Keratinocyte (primary cell): ENCODE data around the gene SDCCAG8. TPM values are rescaled to one million over a fixed set of nuclear protein-coding genes. Genes with fewer than 3 reads are reported as not detected.

ENCODE experiments used
- DNase-seq: peaks from one replicate; pipeline ENCODE4 v3.0.0-alpha.2; 2011; ENCODE audit warnings: low read depth, missing footprints, low spot score
- FAIRE-seq: peaks from 2 replicates; lab custom pipeline; 2011; peaks lifted over from hg19 to GRCh38; lab: Jason Lieb, UNC
- H2AFZ ChIP-seq: 2 replicates; pipeline ENCODE4 v1.6.0; 2012; ENCODE audit warnings: low read length, control low read depth, inconsistent platforms; ENCODE audit not compliant: control insufficient read depth
- H3K27ac ChIP-seq: 2 replicates; pipeline ENCODE4 v1.5.1; 2011; ENCODE audit warnings: low read length; ENCODE audit not compliant: control insufficient read depth, insufficient read depth
- H3K27me3 ChIP-seq: 3 replicates; pipeline ENCODE4 v1.6.0; 2011; ENCODE audit warnings: low read length; ENCODE audit not compliant: control insufficient read depth, insufficient read depth; ENCODE audit errors: extremely low read depth
- H3K36me3 ChIP-seq, 2 experiments: 2 replicates in 1 of 2; 3 replicates in 1 of 2; pipeline ENCODE4 v1.5.1; 2011; ENCODE audit warnings: low read length in 2 of 2, mild to moderate bottlenecking in 1 of 2; ENCODE audit not compliant: control insufficient read depth in 2 of 2, insufficient read depth in 2 of 2; ENCODE audit errors: extremely low read depth in 1 of 2
- H3K4me1 ChIP-seq: 3 replicates; pipeline ENCODE4 v1.5.1; 2011; ENCODE audit warnings: low read length; ENCODE audit not compliant: control insufficient read depth, insufficient read depth; ENCODE audit errors: extremely low read depth
- H3K4me2 ChIP-seq: 3 replicates; pipeline ENCODE4 v1.6.0; 2011; ENCODE audit warnings: low read depth, low read length; ENCODE audit not compliant: control insufficient read depth, insufficient read depth; ENCODE audit errors: extremely low read depth
- H3K4me3 ChIP-seq, 3 experiments: fragments of 200-600 bp in 1 of 3; sonication (generic) in 1 of 3; 2 replicates in 2 of 3; 3 replicates in 1 of 3; pipeline ENCODE4 v1.5.1; 2011 to 2016; ENCODE audit warnings: low read length in 3 of 3, mild to moderate bottlenecking in 3 of 3, control low read depth in 2 of 3, inconsistent platforms in 1 of 3, low read depth in 1 of 3, mixed read lengths in 1 of 3, mixed run types in 1 of 3, moderate library complexity in 1 of 3; ENCODE audit not compliant: control insufficient read depth in 2 of 3, insufficient read depth in 2 of 3; ENCODE audit errors: extremely low read depth in 1 of 3
- H3K79me2 ChIP-seq: 2 replicates; pipeline ENCODE4 v1.6.0; 2012; ENCODE audit warnings: low read length; ENCODE audit not compliant: control insufficient read depth, insufficient read depth
- H3K9ac ChIP-seq: 3 replicates; pipeline ENCODE4 v1.6.0; 2011; ENCODE audit warnings: low read length; ENCODE audit not compliant: control insufficient read depth, insufficient read depth; ENCODE audit errors: extremely low read depth
- H3K9me1 ChIP-seq: 3 replicates; pipeline ENCODE4 v1.6.0; 2011; ENCODE audit warnings: low read length; ENCODE audit not compliant: control insufficient read depth, insufficient read depth; ENCODE audit errors: extremely low read depth
- H3K9me3 ChIP-seq: 2 replicates; pipeline ENCODE4 v1.5.1; 2012; ENCODE audit warnings: low read depth, low read length; ENCODE audit not compliant: control insufficient read depth
- H4K20me1 ChIP-seq: 3 replicates; pipeline ENCODE4 v1.6.0; 2011; ENCODE audit warnings: low read length; ENCODE audit not compliant: control insufficient read depth, insufficient read depth; ENCODE audit errors: extremely low read depth
- EZH2 ChIP-seq: IDR thresholded peaks from one replicate; pipeline ENCODE4 v1.6.1; 2012; ENCODE audit warnings: inconsistent platforms, mild to moderate bottlenecking, low read length, moderate library complexity
- dilution Hi-C: fragments of 300-500 bp; cut with MboI; formaldehyde crosslinking; loops from one replicate; pipeline ENCODE4 v1.7.0; 2020; ENCODE audit warnings: low sequenced_read_pairs; ENCODE audit not compliant: extremely low pct_ligation_motif_present
- polyA plus RNA-seq, 5 experiments: library from polyadenylated mRNA; depleted of rRNA in 3 of 5; stranded (reverse) in 3 of 5; stranded (forward) in 1 of 5; unstranded in 1 of 5; fragments of >200 nt; gene quantifications; 1 replicate in 1 of 5; 2 replicates in 3 of 5; 3 replicates in 1 of 5; pipeline versions ENCODE4 v1.2.1 to v1.2.3, GENCODE V29; 2011 to 2012; ENCODE audit warnings: missing spikeins in 2 of 5, low read depth in 1 of 5, low replicate concordance in 1 of 5
- TF ChIP-seq, protein P1 (sequence below), 3 experiments: IDR thresholded peaks in 1 of 3; conservative IDR thresholded peaks in 1 of 3; optimal IDR thresholded peaks in 1 of 3; 2 replicates in 2 of 3; 3 replicates in 1 of 3; pipeline versions ENCODE3 to v1.5.1; 2011; ENCODE audit warnings: low read length in 3 of 3, mild to moderate bottlenecking in 3 of 3, moderate library complexity in 2 of 3, control low read depth in 1 of 3, inconsistent platforms in 1 of 3; ENCODE audit not compliant: insufficient read depth in 2 of 3; ENCODE audit errors: extremely low read depth in 1 of 3

Gene SDCCAG8
- polyA plus RNA-seq, 1 donor (not counting 4 experiments of a cell fraction or from before 2014, with no cell fraction given): 61.6 TPM

DNA sequence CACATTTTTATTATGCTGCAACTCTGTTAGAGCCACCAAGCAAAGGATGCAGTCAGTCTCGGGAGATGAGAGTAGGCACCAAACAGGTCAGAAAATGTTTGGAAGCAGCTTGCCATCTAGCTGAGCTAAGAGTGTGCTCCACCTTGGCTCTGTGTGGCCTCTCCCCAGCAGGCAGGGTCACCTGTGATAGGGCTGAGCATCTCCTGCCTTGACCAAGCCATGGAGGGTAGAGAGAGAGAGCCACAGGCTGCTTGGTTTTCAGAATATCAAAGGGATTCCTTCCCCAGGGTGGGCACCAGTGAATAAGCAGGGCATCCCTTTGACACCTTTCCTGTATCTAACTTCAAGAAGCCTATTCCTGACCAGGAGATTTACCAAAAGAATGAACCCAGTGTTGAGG, 135.5 kb downstream of the SDCCAG8 start:
- DNase-seq: no peak
- no peaks in the 10 kb centered on the region for H3K4me1 ChIP-seq
- H3K79me2 ChIP-seq: no peaks in the 10 kb centered on the region

DNA sequence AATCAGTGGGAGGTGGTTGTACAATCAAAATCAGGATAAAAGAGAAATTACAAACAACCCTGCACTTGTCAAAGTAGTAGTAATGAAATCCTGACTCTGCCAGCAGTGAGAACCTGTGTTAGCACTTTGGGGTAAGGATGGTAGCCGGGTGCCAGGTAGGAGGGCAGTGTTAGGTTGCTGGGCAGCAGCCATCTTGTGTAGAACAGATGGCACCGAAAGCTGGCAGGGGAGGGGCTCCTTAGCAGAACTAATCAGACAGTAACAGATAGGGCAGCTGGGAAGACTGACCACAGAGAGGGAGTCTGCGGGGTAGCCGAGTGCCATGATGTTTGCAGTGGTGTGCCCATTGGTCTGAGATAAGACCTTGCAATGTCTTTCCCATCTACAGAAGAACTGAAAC, 137.3 kb downstream of the SDCCAG8 start:
- Histone ChIP-seq H3K9ac (no peak overlapping the region), H3K27ac (no peak overlapping the region), H3K4me3 (no peak overlapping the region), H3K9me3 (no peaks in the 10 kb centered on the region), H3K4me2 (no peak overlapping the region), H3K9me1 (no peaks in the 10 kb centered on the region), H3K4me1 (no peaks in the 10 kb centered on the region), H3K27me3 (no peaks in the 10 kb centered on the region), H3K36me3 (peaks cover 0 to 1% of the 10 kb centered on the region in 2 experiments), H3K79me2 (no peaks in the 10 kb centered on the region), H4K20me1 (no peaks in the 10 kb centered on the region), H2AFZ (no peak overlapping the region)
- FAIRE-seq (no peak), DNase-seq (no peak)
- dilution Hi-C loops: no loop called here
- TF ChIP-seq, protein P1, sequence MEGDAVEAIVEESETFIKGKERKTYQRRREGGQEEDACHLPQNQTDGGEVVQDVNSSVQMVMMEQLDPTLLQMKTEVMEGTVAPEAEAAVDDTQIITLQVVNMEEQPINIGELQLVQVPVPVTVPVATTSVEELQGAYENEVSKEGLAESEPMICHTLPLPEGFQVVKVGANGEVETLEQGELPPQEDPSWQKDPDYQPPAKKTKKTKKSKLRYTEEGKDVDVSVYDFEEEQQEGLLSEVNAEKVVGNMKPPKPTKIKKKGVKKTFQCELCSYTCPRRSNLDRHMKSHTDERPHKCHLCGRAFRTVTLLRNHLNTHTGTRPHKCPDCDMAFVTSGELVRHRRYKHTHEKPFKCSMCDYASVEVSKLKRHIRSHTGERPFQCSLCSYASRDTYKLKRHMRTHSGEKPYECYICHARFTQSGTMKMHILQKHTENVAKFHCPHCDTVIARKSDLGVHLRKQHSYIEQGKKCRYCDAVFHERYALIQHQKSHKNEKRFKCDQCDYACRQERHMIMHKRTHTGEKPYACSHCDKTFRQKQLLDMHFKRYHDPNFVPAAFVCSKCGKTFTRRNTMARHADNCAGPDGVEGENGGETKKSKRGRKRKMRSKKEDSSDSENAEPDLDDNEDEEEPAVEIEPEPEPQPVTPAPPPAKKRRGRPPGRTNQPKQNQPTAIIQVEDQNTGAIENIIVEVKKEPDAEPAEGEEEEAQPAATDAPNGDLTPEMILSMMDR (optimal IDR thresholded peaks at IDR 0.05 in 1 of 3, IDR thresholded peaks at IDR 0.05 in 1 of 3, conservative IDR thresholded peaks at IDR 0.05 in 1 of 3; ENCODE audit: extremely low read depth in 1 of 3, insufficient read depth in 2 of 3, low read length in 3 of 3): no peak
- no peak for TF ChIP-seq EZH2

More for the DNA sequence above, 135.5 kb downstream of the SDCCAG8 start:
- Histone ChIP-seq H3K4me3 (no peak overlapping the region), H3K27me3 (no peaks in the 10 kb centered on the region), H3K9ac (no peak overlapping the region), H3K9me1 (no peaks in the 10 kb centered on the region), H3K27ac (no peak overlapping the region), H3K36me3 (peaks cover 0 to 1% of the 10 kb centered on the region in 2 experiments), H3K9me3 (no peaks in the 10 kb centered on the region), H3K4me2 (no peak overlapping the region), H4K20me1 (no peaks in the 10 kb centered on the region), H2AFZ (no peak overlapping the region)
- dilution Hi-C loops: no loop called here
- FAIRE-seq: no peak
- TF ChIP-seq EZH2: no peak
- TF ChIP-seq, protein P1 (optimal IDR thresholded peaks at IDR 0.05 in 1 of 3, IDR thresholded peaks at IDR 0.05 in 1 of 3, conservative IDR thresholded peaks at IDR 0.05 in 1 of 3; ENCODE audit: extremely low read depth in 1 of 3, insufficient read depth in 2 of 3, low read length in 3 of 3): no peak
